ENCODE data around the gene POF1B.
"Not testable (repeated sequence)": the region's sequence is repeated elsewhere in the genome, so short reads cannot be mapped to it uniquely, and the experiment has no call there.

The POF1B gene, protein sequence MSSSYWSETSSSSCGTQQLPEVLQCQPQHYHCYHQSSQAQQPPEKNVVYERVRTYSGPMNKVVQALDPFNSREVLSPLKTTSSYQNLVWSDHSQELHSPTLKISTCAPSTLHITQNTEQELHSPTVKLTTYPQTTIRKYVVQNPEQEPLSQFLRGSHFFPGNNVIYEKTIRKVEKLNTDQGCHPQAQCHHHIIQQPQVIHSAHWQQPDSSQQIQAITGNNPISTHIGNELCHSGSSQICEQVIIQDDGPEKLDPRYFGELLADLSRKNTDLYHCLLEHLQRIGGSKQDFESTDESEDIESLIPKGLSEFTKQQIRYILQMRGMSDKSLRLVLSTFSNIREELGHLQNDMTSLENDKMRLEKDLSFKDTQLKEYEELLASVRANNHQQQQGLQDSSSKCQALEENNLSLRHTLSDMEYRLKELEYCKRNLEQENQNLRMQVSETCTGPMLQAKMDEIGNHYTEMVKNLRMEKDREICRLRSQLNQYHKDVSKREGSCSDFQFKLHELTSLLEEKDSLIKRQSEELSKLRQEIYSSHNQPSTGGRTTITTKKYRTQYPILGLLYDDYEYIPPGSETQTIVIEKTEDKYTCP

DNA sequence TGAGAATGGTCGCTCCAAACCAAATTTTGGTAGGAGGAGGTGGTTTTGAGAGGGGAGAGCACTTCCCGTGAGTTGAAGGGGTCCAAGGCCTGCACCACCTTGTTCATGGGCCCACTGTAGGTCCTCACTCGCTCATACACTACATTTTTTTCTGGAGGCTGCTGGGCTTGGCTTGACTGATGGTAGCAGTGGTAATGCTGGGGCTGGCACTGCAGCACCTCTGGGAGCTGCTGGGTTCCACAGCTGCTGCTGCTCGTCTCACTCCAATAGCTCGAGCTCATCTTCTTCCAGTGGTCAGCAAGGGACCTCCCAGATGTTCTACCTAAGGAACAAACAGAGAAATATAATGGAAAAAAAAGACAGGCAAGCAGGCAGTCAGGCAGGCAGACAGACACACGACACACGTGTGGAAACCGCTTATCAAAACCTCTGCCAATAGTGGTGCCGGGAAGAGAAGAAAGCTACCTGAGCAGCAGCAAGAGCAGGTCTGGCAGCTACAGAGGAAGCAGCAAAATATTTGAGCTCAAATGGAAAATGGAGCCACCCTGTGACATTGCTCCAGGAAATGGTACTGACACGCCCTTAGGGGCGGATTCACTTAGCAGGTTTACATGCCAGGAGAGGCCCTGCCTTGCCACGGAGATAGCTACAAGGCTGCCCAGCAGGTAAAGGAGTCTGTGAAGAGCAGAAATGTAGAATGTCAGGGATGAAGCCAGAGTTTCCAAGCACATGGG, at the start of gene POF1B:
Gene POF1B, minus strand, starts transcription at position 492 of the 734 bp plus-strand sequence. Its CDS starts 211 bp downstream, at position 281.
- DNase-seq (ENCODE audit: low read depth in 2 of 2): no peak

DNA sequence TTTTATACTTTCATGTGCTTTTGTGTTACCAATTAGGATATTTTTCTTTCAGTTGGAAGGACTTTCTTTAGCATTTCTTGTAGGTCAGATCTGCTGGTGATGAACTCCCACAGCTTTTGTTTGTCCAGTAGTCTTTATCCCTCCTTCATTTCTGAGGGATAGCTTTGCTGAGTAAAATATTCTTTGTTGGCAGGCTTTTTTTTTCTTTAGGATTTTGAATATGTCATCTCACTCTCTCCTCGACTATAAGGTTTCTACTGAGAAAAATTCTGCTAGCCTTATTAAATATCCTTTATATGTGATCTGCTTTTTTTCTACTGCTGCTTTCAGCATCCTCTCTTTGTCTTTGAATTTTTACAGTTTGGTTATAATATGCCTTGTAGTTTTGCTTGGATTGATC, 49.6 kb upstream of the POF1B start:
- no peak for DNase-seq (ENCODE audit: low read depth in 2 of 2)

DNA sequence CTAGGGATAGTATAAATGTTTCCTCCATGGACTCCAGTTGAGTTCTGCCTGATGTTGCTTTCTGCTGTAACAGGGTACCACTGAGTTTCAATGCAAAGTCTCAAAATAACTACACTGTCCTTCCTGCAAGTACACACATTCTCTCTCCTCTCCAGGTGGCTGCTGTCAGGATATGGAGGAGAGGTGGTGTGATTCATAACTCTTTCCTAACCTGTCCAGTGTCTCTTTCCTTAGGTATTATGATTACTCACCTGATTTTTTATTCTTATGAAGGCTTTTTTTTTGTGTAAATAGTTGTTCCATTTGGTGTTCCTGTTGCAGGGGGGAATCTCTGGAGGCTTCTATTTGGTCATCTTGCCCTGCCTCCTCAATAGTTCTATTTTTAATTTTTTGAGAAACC, 39.8 kb upstream of the POF1B start:
- DNase-seq (ENCODE audit: low read depth in 2 of 2): no peak

DNA sequence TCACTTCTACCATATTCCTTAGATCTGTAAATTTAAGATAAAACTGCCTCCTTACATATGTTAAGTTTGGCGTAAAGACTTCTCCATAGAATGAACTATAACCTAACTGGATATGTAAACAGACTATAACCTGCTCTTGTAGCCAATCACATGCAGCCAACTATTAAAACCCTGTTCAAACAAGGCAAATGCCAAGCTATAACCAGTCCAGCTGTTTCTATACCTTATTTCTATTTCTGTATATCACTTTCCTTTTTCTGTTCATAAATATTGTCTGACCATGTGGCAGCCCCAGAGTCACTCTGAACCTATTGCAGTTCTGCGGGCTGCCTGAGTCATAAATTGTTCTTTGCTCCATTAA, 12.4 kb upstream of the POF1B start:
- DNase-seq (ENCODE audit: low read depth in 2 of 2): no peak

DNA sequence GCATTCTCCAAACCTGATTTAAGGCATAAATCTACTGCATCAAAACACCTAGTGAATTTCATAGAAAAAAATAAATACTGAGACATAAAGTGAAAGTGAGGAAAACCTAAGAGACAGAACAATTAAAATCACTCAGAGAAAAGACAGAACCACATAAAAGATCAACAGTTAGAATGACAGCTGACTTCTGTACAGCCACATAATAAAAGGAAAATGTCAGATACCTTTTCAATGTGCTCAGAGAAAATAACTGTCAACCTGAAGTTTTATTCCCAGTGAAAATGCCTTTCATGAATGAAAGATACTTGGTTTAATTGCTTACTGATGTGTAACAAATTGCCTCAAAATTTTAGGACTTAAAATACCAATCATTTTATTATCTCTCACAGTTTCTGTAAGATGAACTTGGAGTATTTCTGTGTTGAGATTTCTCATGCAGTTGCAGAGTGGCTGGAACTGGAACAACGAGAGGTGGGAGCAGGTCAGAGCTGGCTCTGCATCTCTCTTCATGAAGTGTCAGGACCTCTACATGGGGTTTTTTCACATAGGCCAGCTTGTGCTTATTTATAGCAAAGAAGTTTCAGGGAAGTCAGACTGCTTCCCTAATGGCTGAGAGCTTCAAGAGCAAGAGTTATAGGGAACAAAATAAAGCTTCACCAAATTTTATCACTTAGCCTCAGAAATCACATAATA, 11.9 kb upstream of the POF1B start:
- DNase-seq (ENCODE audit: low read depth in 2 of 2): no peak

DNA sequence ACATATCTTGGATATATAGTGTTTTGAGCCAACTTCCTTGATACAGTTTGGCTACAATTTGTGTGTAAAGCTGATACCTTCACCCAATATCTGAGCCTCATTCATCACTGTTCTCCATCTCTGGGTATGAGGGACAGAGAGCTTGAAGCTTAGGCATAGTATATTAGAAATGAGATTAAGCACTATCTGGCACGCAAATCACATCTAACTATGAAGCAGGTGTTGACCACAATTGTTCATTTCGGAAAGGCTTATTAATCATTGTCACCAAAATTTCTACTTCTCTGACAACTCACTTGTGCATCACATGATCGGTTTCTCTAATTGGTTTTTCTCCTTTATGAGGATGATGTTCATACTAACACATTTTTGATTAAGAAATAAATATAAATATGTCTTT, 2.1 kb upstream of the POF1B start:
- DNase-seq (ENCODE audit: low read depth in 2 of 2): no peak

DNA sequence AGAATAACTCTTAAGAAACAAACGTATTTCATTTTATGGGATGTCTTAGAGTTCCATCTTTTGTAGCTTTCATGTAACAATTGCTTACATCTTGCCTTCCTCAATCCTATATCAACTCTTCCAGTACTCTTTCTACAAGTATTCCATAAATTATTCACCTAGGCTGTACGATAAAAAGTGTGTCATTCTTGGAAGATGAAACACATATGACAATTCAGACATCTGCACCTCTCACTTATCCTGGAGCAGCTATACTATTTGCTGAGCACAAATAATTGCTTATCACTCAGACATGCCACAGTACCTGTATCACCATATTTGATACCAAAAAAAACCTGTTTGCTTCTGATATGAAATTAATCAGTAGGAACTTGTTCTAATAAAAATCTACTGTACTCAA, 1.0 kb downstream of the POF1B start:
- no peak for DNase-seq (ENCODE audit: low read depth in 2 of 2)

DNA sequence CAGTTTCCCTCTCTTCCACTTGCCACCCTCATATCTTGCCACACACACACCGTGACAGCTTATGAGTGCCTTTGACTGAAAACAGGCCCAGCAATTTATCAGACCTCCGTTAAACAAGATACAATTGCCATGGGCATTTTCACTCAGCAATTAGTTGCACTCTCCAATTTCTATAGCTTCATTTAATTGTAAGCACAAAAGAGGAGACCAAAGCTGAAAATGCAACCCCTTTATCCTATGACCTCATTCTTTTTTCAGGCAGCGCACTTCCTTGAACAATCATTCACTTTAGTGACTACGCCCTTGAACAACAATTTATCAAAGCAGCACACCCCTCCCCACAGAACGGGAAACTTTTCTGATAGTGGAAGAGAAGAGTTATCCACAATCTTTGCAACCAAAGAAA, 4.1 kb downstream of the POF1B start:
- no peak for DNase-seq (ENCODE audit: low read depth in 2 of 2)

DNA sequence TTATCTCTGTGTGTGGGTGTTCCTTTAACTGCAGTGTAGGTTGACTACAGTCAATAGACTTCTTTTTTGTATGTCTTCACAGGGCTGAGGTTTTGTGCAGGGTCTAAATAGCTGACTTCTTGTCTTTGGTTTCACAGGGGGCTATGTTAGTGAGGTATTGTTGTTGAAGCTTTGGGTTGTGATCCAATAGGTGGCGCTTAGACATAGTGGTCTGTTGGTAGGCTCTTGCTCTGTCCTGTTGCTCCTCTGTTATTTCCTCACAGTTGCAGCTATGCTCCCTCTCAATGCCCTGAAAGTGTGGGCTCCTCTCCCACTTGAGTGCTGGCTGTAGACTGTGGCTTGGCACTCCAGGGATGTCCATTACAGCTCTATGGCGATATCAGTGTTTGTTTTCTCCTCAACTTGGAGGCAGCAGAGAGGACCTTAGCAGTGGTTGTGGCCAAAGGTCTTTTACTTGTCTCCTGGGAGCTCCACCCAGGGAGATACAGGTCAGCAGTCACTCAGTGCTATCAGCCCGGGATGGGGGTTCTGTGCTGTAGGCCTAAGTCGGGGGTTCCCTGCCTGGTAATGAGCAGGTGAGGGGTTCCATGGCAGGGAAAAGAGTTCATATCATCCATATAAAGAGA, 14.0 kb downstream of the POF1B start:
- no peak for DNase-seq (ENCODE audit: low read depth in 2 of 2)

DNA sequence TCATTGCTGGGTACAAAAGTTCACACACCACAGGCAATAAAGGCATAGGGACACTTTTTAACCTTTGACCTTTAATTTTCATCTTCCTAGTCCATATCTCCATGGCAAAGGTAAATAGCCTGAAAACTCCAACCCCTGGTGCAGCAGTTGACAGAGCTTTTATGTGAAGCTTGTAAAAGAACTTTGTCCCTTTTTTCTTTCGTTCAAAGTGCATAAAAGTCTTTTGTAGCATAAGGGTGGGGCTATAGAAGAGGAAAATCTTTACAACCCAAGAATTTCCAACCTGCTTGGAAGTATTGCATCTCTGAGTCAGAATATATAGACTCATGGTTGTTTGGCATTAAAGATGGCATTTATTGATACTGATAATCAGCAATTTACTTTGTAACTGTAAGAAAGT, 20.4 kb downstream of the POF1B start:
- no peak for DNase-seq (ENCODE audit: low read depth in 2 of 2)

DNA sequence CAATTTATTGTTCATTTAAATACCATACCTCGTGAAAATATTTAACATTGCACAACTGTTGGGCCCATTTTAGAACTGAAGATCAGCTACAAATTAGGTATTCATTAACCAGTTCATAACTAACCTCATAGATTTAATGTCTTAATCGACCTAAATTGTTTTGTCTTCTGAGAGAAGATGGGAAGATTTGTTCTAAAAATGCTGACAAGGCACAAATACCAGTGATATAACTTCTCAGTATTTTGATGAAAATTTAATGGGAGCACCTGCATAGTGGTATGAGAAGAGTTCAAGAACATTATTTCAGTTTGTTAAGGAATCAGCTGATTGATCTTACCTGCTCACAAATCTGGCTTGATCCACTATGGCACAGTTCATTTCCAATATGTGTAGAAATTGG, 33.9 kb downstream of the POF1B start:
- no peak for DNase-seq (ENCODE audit: low read depth in 2 of 2)

DNA sequence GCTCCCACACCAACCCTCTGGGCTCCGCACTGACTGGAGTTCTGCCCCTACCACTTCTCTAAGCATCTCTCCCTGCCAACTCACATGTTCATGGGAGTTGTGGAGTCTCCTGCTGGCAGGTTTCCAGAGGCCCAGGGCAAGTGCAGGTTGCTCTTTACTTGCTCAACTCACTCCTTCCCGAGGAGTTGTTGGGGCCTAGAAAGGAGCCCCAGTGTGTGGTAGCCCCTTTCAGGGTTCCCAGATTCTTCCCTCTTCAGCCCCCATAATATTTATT, 52.5 kb downstream of the POF1B start:
- DNase-seq (ENCODE audit: low read depth in 2 of 2): no peak

DNA sequence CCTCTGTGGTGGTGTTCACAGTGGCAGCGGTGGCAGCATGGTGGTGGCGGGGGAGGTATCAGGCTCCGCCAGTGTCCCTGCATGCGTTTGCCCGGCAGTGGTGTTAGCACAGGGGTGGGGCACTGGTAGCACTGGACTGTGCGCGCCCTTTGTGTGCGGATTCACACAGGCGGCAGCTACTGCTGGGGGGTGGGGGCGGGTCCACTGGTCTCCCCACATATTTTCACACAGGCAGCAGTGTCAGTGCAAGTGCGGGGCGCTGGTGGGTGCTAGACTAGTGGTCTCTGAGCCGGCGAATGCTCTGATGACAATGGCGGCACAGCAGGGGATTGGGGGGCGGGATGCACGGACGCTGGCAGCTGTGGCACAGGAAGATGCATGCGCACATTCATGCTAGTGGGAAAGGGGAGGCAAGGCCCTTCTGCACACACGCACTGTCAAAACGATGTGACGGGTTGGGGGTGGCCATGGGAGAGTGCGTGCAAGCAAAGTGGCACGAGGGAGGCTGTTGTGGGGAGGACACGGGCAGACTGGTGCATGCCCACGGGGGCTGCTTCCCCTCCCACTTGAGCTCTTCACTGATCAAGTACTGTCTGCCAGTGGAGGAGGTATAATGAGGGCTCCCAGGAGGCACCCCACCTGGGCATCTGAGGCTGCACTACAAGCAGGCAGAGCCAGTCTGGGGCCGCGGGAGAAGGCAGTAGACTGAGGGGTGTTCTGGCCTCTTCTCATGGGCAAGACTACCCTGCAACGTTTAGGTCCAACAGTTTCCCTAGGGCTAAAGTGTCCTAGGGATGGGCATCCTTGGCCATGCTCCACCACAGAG, 53.0 kb downstream of the POF1B start:
- no peak for DNase-seq (ENCODE audit: low read depth in 2 of 2)

DNA sequence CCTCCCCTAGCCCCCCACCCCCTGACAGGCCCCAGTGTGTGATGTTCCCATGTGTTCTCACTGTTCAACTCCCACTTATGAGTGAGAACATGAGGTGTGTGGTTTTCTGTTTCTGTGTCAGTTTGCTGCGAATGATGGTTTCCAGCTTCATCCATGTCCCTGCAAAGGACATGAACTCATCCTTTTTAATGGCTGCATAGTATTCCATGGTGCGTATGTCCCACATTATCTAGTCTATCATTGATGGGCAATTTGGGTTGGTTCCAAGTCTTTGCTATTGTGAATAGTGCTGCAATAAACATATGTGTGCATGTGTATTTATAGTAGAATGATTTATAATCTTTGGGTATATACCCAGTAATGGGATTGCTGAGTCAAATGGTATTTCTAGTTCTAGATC, 68.1 kb downstream of the POF1B start:
- not testable (repeated sequence) for DNase-seq (ENCODE audit: low read depth in 2 of 2)

DNA sequence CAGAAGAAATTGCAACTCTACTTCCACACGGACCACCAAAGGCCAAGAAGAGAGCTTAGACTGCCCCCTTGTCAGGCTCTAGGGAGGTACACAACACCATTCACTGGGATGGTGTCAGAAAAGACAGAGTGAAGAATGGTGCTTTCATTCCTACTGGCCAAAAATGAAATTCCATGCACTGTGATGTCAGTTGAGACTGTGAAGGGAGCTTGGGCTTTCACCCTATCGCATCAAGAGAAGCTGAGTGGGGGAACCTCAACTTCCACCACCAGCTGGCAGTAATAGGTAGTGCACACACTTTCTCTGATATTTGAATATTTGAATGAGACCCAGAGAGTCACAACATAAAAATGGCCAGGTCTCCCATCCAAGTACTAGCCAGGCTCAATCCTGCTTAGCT, 69.7 kb downstream of the POF1B start:
- no peak for DNase-seq (ENCODE audit: low read depth in 2 of 2)

DNA sequence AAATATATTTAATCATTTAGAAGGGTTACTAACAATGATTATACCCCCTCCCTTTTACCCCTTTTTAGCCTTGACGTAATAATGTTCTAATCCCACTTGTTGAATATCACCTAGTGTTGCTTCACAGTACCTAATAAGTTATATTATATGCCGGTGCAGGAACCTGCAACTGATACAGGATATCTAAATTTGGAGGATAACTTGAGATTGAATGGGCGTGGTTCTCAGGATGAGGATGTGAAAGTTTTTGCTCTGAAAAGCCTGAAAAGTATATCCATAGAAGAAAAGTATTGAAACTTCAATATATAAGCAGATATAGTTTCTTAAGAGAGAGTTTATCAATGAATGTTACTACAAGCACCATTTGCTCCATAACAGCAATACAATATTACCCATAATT, 75.9 kb downstream of the POF1B start:
- DNase-seq (ENCODE audit: low read depth in 2 of 2): no peak

DNA sequence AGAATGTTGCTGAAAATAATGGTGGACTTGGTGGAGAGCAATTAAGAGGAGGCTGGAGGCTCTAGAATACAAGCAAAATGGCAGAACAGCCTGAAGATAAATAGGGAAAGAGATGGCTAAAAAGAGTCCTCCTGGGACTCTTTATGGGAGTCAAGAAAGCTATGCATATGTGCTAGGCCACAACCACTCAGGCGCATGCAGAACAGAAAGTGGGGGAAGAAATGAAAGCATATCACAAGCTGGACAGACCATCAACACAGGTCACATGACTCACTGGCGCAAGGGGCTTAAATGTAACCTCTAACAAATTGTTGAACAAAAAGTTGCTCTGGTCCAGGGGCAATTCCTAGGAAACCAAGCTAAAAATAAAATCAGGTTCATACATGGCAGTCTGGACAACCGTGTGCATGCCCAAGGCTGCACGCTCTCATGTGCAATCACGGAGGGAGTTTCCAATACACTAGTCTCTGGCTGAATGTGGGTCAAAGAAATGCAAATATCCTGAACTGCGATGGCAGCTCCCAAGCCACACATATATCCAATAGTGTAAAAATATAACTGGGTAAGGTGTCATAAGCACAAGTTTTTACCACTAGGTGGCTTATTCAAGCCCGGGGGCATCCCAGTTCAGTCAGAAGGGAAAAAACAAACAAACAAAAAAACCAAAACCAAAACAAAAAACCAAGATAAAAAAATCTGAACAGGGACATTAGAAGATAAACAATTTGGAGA, 90.3 kb downstream of the POF1B start:
- no peak for DNase-seq (ENCODE audit: low read depth in 2 of 2)

DNA sequence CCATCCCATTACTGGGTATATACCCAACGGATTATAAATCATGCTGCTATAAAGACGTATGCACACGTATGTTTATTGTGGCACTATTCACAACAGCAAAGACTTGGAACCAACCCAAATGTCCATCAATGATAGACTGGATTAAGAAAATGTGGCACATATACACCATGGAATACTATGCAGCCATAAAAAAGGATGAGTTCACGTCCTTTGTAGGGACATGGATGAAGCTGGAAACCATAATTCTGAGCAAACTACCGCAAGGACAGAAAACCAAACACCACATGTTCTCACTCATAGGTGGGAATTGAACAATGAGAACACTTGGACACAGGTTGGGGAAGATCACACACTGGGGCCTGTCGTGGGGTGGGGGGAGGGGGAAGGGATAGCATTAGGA, 94.2 kb downstream of the POF1B start:
- DNase-seq (ENCODE audit: low read depth in 2 of 2): not testable (repeated sequence)

DNA sequence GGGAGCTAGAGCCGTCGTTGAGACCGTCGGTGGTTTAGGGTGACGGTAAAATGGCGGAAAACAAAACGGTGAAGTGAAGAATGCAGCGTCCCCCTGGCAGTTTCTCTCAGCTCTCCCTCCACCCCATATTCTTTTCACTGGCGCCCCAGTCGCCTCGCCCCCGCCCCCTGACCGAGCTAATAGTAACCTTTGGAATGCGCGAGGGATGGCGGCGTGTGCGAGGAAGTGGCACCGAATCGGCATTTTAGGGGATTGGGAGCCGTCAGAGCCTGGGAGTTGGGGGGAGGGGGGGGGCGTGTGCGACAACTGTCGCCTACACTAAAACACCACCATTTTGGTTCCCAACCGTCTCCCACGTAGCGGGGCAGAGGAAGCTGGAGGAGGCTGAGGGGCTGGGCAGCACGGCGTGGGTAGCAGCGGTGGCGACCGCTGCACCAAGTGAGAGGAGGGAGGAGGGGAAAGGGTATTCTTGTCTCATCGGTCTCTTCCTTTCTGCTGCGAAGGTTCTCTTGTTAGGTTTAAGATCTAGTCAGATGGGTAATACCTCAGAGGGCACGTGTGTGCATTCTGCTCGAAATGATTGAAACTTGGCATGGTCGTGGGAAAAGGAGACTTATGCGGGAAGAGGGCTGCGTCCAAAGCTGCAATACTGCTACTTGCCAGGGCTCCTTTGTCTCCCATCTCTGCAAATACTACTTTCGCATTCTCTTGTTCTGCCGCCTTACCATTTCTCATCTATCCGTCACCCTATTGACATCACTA, 134.8 kb downstream of the POF1B start:
- DNase-seq (ENCODE audit: low read depth in 2 of 2): no peak

All from stimulated activated CD8-positive, alpha-beta memory T cell treated with anti-CD3 and anti-CD28 coated beads, Interleukin-15, amount 100 ng/mL, for 48 hours (primary cell).